ENCODE results near the gene S100A16.
A peak's percentile ranks its signal among the peaks of the same experiment; 100 is the strongest.

The S100A16 gene

GRCh38 chr1:153610811-153611301, 2.1 kb downstream of the S100A16 start:
- H3K36me3 Mint-ChIP-seq (ENCODE audit: insufficient read depth), result peaks cover 5% of the 10 kb centered on the region
- H3K9me3 Mint-ChIP-seq, result no peaks in the 10 kb centered on the region
- ATAC-seq (replicated peaks; ENCODE audit: extremely low read depth, poor library complexity, severe bottlenecking) (no peak), DNase-seq (ENCODE audit: low spot score in 2 of 2) (no peak)
- H3K4me3 Mint-ChIP-seq, result no peak overlapping the region
- H3K27ac Mint-ChIP-seq (ENCODE audit: low read depth), result no peak overlapping the region
- H3K4me1 Mint-ChIP-seq, result no peaks in the 10 kb centered on the region
- H3K27me3 Mint-ChIP-seq, result peaks cover 14% of the 10 kb centered on the region

DNA sequence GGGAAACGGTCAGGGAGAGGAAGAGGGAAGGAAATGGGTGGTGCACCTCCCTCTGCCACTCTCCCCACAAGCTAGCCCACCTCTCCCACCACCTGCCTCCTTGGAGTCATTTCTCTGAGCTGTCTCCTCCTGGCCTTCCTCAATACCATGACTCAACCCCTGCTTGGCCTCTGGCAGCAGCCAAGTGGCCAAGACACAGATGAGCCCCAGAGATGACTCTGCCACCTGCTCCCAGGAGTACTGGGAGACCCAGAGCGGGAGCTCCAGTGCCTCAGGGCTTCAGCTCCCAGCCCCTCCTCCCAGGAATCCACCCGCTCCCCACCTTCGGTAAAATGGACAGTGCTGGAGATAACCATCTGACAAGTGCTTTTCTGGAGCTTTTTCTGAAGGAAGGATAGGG, 2.6 kb downstream of the S100A16 start:
- DNase-seq (ENCODE audit: low spot score in 2 of 2) (no peak), ATAC-seq (replicated peaks; ENCODE audit: extremely low read depth, poor library complexity, severe bottlenecking) (no peak)
- Mint-ChIP-seq H3K9me3 (no peaks in the 10 kb centered on the region), H3K36me3 (ENCODE audit: insufficient read depth) (peaks cover 5% of the 10 kb centered on the region), H3K4me1 (no peaks in the 10 kb centered on the region), H3K4me3 (no peak overlapping the region), H3K27ac (ENCODE audit: low read depth) (no peak overlapping the region), H3K27me3 (peaks cover 14% of the 10 kb centered on the region)

DNA sequence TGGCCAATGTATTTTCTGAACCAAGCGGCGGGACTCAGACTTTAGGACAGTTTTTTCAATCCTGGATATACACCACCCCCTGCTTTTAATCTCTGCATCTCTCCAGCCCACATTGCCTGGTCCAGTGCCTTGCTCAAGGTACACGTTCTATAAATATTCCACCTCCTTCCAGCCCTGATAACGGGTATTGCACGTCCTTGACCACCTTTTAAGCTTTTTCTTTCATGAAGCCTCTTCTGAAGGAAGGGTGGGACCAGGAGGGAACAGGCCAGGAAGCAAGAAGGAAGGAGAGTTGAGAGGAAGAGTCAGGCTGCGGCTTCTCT, 3.4 kb downstream of the S100A16 start:
- Mint-ChIP-seq H3K4me3 (no peak overlapping the region), H3K27ac (ENCODE audit: low read depth) (no peak overlapping the region), H3K36me3 (ENCODE audit: insufficient read depth) (peaks cover 5% of the 10 kb centered on the region), H3K4me1 (no peaks in the 10 kb centered on the region), H3K9me3 (no peaks in the 10 kb centered on the region), H3K27me3 (peaks cover 10% of the 10 kb centered on the region)
- DNase-seq (ENCODE audit: low spot score in 2 of 2) (no peak), ATAC-seq (replicated peaks; ENCODE audit: extremely low read depth, poor library complexity, severe bottlenecking) (no peak)

DNA sequence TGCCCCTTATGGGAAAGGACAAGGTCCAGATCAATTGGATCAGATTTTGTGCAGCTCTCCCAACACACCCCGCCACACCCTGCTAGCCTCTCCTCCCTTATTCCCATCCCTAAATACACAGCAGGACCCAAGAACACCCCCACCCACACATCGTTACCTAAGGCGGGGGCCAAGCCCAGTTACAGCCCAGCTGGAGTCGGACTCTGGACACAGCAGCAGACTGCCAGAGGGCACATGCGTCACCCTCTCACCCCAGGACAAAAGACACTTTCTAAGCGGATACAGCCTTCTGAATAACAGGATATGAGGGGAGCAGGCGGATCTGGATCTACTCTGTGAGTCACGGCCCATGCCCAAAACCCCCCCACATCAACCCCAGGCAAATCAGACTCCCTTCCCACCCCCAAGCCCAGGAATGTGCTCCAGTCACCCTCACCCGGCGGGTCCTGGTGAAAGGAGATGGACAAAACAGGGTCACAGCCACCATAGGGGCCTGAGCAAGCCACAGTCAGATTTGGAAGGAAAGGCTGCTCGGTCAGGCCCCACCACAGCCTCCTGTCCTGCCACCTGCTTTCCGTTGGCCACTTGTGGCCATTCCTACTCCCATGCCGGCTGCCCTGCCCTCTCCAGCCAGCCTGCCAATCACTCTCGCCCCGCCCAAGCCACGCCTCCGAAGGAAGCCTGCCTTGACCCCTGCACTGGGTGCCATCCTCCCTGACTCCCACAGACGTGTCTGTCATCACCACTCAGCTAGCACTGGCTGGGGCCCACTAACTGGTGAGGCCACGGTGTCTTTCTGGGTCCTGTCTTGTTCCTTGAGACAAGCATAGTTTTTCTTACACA, 4.0 kb downstream of the S100A16 start:
- H3K4me1 Mint-ChIP-seq, result no peaks in the 10 kb centered on the region
- no peak overlapping the region for H3K4me3 Mint-ChIP-seq
- H3K36me3 Mint-ChIP-seq (ENCODE audit: insufficient read depth), result peaks cover 5% of the 10 kb centered on the region
- DNase-seq (ENCODE audit: low spot score in 2 of 2) (no peak), ATAC-seq (replicated peaks; ENCODE audit: extremely low read depth, poor library complexity, severe bottlenecking) (no peak)
- no peak overlapping the region for H3K27ac Mint-ChIP-seq (ENCODE audit: low read depth)
- no peaks in the 10 kb centered on the region for H3K9me3 Mint-ChIP-seq
- H3K27me3 Mint-ChIP-seq, result peaks cover 4% of the 10 kb centered on the region

GRCh38 chr1:153608089-153608682, 4.8 kb downstream of the S100A16 start:
- ATAC-seq (replicated peaks; ENCODE audit: extremely low read depth, poor library complexity, severe bottlenecking) (no peak), DNase-seq (ENCODE audit: low spot score in 2 of 2) (no peak)
- Mint-ChIP-seq H3K9me3 (no peaks in the 10 kb centered on the region), H3K36me3 (ENCODE audit: insufficient read depth) (peaks cover 3% of the 10 kb centered on the region), H3K4me1 (no peaks in the 10 kb centered on the region), H3K27me3 (no peaks in the 10 kb centered on the region), H3K4me3 (no peak overlapping the region), H3K27ac (ENCODE audit: low read depth) (no peak overlapping the region)

GRCh38 chr1:153607381-153607780, 5.6 kb downstream of the S100A16 start:
- Mint-ChIP-seq H3K27me3 (no peaks in the 10 kb centered on the region), H3K27ac (ENCODE audit: low read depth) (no peak overlapping the region), H3K4me1 (no peaks in the 10 kb centered on the region), H3K36me3 (ENCODE audit: insufficient read depth) (peaks cover 3% of the 10 kb centered on the region), H3K4me3 (no peak overlapping the region), H3K9me3 (no peaks in the 10 kb centered on the region)
- ATAC-seq (replicated peaks; ENCODE audit: extremely low read depth, poor library complexity, severe bottlenecking) (no peak), DNase-seq (ENCODE audit: low spot score in 2 of 2) (no peak)

DNA sequence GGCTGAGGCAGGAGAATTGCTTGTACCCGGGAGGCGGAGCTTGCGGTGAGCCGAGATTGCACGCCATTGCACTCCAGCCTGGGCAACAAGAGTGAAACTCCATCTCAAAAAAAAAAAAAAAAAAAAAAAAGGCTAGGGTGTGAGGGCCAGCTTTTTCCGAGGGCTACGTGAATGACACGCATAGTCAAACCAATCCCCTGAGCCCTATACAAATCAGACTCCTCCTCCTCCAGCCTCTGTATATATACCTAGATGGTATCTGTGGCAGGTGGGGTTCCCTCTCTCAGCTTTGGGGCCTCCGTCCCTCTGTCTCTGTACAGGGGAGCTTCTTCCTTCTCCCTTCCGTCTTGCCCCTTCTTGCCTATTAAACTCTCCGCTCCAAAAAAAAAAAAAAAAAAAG, 6.7 kb downstream of the S100A16 start:
- H3K9me3 Mint-ChIP-seq, result no peaks in the 10 kb centered on the region
- H3K4me1 Mint-ChIP-seq, result no peaks in the 10 kb centered on the region
- H3K36me3 Mint-ChIP-seq (ENCODE audit: insufficient read depth), result no peaks in the 10 kb centered on the region
- ATAC-seq (replicated peaks; ENCODE audit: extremely low read depth, poor library complexity, severe bottlenecking) (no peak), DNase-seq (ENCODE audit: low spot score in 2 of 2) (no peak)
- no peaks in the 10 kb centered on the region for H3K27me3 Mint-ChIP-seq
- no peak overlapping the region for H3K4me3 Mint-ChIP-seq
- no peak overlapping the region for H3K27ac Mint-ChIP-seq (ENCODE audit: low read depth)

DNA sequence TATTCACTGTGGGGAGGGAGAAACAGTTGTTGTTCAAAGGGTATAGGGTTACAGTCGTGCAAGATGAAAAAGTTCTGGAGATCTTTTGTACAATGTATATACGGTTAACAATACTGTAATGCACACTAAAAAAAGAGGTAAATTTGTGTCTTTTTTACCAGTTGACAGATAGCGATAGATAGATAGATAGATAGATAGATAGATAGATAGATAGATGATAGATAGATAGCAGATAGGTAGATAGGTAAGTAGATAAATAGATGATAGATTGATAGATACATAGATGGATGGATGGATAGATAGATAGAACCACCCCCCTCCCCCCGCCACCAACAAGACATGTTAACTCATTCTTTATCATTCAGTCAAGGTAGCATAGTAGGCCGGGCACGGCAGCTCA, 10.2 kb downstream of the S100A16 start:
- Mint-ChIP-seq H3K4me1 (no peaks in the 10 kb centered on the region), H3K9me3 (no peaks in the 10 kb centered on the region), H3K36me3 (ENCODE audit: insufficient read depth) (no peaks in the 10 kb centered on the region), H3K27ac (ENCODE audit: low read depth) (no peak overlapping the region), H3K4me3 (no peak overlapping the region), H3K27me3 (no peaks in the 10 kb centered on the region)
- ATAC-seq (replicated peaks; ENCODE audit: extremely low read depth, poor library complexity, severe bottlenecking) (no peak), DNase-seq (ENCODE audit: low spot score in 2 of 2) (no peak)

DNA sequence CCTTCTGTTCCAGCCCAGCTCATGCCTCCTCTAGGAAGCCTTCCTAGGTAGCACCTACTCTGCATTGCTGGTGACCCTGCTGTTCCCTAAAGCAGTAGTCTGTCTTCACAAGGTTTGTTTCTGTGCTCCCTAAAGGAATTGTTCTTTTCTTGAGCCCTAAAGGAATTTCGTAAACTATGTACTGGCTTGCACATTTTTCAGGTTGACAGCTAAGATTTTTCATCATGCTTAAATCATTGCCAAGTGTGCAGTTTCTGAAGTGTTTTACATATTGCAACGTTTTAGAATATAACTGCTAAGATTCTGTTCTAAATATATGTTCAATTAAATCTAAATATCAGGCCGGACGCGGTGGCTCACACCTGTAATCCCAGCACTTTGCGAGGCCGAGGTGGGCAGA, 13.1 kb downstream of the S100A16 start:
- Mint-ChIP-seq H3K4me1 (no peaks in the 10 kb centered on the region), H3K4me3 (no peak overlapping the region), H3K27me3 (no peaks in the 10 kb centered on the region), H3K9me3 (no peaks in the 10 kb centered on the region), H3K36me3 (ENCODE audit: insufficient read depth) (no peaks in the 10 kb centered on the region), H3K27ac (ENCODE audit: low read depth) (no peak overlapping the region)
- ATAC-seq (replicated peaks; ENCODE audit: extremely low read depth, poor library complexity, severe bottlenecking) (no peak), DNase-seq (ENCODE audit: low spot score in 2 of 2) (no peak)

GRCh38 chr1:153598309-153599172, 14.4 kb downstream of the S100A16 start:
- peak; percentile 79 for ATAC-seq (replicated peaks; ENCODE audit: extremely low read depth, poor library complexity, severe bottlenecking)

DNA sequence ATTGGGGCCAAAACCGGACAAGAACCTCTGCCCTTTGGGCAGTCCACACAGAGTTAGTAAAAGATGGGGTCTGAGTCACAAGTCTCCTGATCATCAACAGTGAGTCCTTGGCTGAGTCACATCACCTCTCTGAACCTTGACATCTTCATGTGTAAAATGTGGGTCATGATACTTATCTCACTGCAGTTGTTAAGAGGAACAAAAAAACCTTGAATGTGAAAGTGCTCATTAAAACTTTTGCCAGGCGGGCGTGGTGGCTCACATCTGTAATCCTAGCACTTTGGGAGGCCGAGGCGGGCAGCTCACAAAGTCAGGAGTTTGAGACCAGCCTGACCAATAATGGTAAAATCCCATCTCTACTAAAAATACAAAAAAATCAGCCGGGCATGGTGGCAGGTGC, 15.7 kb downstream of the S100A16 start:
- Mint-ChIP-seq H3K9me3 (no peaks in the 10 kb centered on the region), H3K36me3 (ENCODE audit: insufficient read depth) (no peaks in the 10 kb centered on the region), H3K4me3 (no peak overlapping the region), H3K27ac (ENCODE audit: low read depth) (no peak overlapping the region), H3K27me3 (no peaks in the 10 kb centered on the region), H3K4me1 (no peaks in the 10 kb centered on the region)
- DNase-seq (ENCODE audit: low spot score in 2 of 2), result no peak
- no peak for ATAC-seq (replicated peaks; ENCODE audit: extremely low read depth, poor library complexity, severe bottlenecking)

More at GRCh38 chr1:153598309-153599172, 14.4 kb downstream of the S100A16 start:
- DNase-seq (ENCODE audit: low spot score in 2 of 2), result no peak
- Mint-ChIP-seq H3K27ac (ENCODE audit: low read depth) (no peak overlapping the region), H3K27me3 (no peaks in the 10 kb centered on the region), H3K4me3 (no peak overlapping the region), H3K4me1 (no peaks in the 10 kb centered on the region), H3K9me3 (no peaks in the 10 kb centered on the region), H3K36me3 (ENCODE audit: insufficient read depth) (no peaks in the 10 kb centered on the region)

GRCh38 chr1:153592748-153593147, 20.2 kb downstream of the S100A16 start:
- ATAC-seq (replicated peaks; ENCODE audit: extremely low read depth, poor library complexity, severe bottlenecking) (no peak), DNase-seq (ENCODE audit: low spot score in 2 of 2) (no peak)
- H3K9me3 Mint-ChIP-seq, result no peaks in the 10 kb centered on the region
- no peaks in the 10 kb centered on the region for H3K4me1 Mint-ChIP-seq
- H3K27me3 Mint-ChIP-seq, result no peaks in the 10 kb centered on the region
- H3K4me3 Mint-ChIP-seq, result no peak overlapping the region
- H3K36me3 Mint-ChIP-seq (ENCODE audit: insufficient read depth), result no peaks in the 10 kb centered on the region
- no peak overlapping the region for H3K27ac Mint-ChIP-seq (ENCODE audit: low read depth)
